Fibroblast of lung (primary cell): ENCODE data around the gene ACACB. TPM values are rescaled to one million over a fixed set of nuclear protein-coding genes. Genes with fewer than 3 reads are reported as not detected.

Experiments
- DNase-seq, 2 donors: peaks; one replicate each; pipeline versions ENCODE4 v3.0.0 to v3.0.0-alpha.2; 2010; ENCODE audit warnings: low read depth in 2 of 2
- H2AFZ ChIP-seq: 2 replicates; pipeline ENCODE4 v1.5.1; 2012; ENCODE audit warnings: low read length, control low read depth, inconsistent platforms
- H3K27ac ChIP-seq: 2 replicates; pipeline ENCODE4 v1.5.1; 2011; ENCODE audit warnings: low read length, control low read depth; ENCODE audit not compliant: insufficient read depth
- H3K27me3 ChIP-seq: 2 replicates; pipeline ENCODE4 v1.5.1; 2011; ENCODE audit warnings: mild to moderate bottlenecking, low read length; ENCODE audit not compliant: control insufficient read depth, insufficient read depth
- H3K36me3 ChIP-seq: 2 replicates; pipeline ENCODE4 v1.5.1; 2011; ENCODE audit warnings: low read length; ENCODE audit not compliant: control insufficient read depth, insufficient read depth
- H3K4me1 ChIP-seq: 2 replicates; pipeline ENCODE4 v1.5.1; 2011; ENCODE audit warnings: low read length; ENCODE audit not compliant: control insufficient read depth, insufficient read depth; ENCODE audit errors: extremely low read depth
- H3K4me2 ChIP-seq: 2 replicates; pipeline ENCODE4 v1.5.1; 2011; ENCODE audit warnings: low read length, control low read depth; ENCODE audit not compliant: insufficient read depth; ENCODE audit errors: extremely low read depth
- H3K4me3 ChIP-seq, 4 experiments: fragments of 200-600 bp in 1 of 4; sonication (generic) in 1 of 4; replicated peaks in 1 of 4; 2 replicates each; pipeline ENCODE4 v1.5.1; 2011 to 2016; ENCODE audit warnings: low read length in 4 of 4, low read depth in 3 of 4, mild to moderate bottlenecking in 3 of 4, control low read depth in 2 of 4, inconsistent platforms in 1 of 4, mixed read lengths in 1 of 4; ENCODE audit not compliant: insufficient read depth in 1 of 4; ENCODE audit errors: control extremely low read depth in 1 of 4
- H3K79me2 ChIP-seq: 2 replicates; pipeline ENCODE4 v1.5.1; 2012; ENCODE audit warnings: mild to moderate bottlenecking, low read length, inconsistent platforms; ENCODE audit not compliant: control insufficient read depth, insufficient read depth
- H3K9ac ChIP-seq: 2 replicates; pipeline ENCODE4 v1.5.1; 2011; ENCODE audit warnings: mild to moderate bottlenecking, low read length, control low read depth; ENCODE audit not compliant: insufficient read depth
- H3K9me3 ChIP-seq: 2 replicates; pipeline ENCODE4 v1.5.1; 2012; ENCODE audit warnings: low read depth, low read length; ENCODE audit not compliant: control insufficient read depth, insufficient read depth
- H4K20me1 ChIP-seq: 2 replicates; pipeline ENCODE4 v1.5.1; 2011; ENCODE audit warnings: low read length; ENCODE audit not compliant: control insufficient read depth, insufficient read depth; ENCODE audit errors: extremely low read depth
- CTCF ChIP-seq, 2 donors: IDR thresholded peaks in 1 of 2; conservative IDR thresholded peaks in 1 of 2; 1 replicate in 1 of 2; 2 replicates in 1 of 2; pipeline ENCODE4 v1.5.1; 2011 to 2012; ENCODE audit warnings: low read length in 2 of 2, control low read depth in 1 of 2, inconsistent platforms in 1 of 2, low read depth in 1 of 2, mild to moderate bottlenecking in 1 of 2
- EZH2 ChIP-seq: IDR thresholded peaks from 2 replicates; pipeline ENCODE4 v1.5.1; 2012; ENCODE audit warnings: low read length, control low read depth, mild to moderate bottlenecking; ENCODE audit errors: missing control alignments
- polyA plus RNA-seq, 2 donors: library from polyadenylated mRNA; depleted of rRNA in 1 of 2; stranded (reverse) in 1 of 2; unstranded in 1 of 2; fragments of >200 nt; gene quantifications; 2 replicates each; pipeline ENCODE4 v1.2.1, GENCODE V29; 2011 to 2012; ENCODE audit warnings: missing spikeins in 1 of 2
- total RNA-seq: library from RNA; depleted of rRNA; stranded (reverse); fragments of >200 nt; gene quantifications from 2 replicates; pipeline ENCODE4 v1.2.1, GENCODE V29; 2014

ACACB gene
- total and polyA plus RNA-seq, 2 donors (not counting 1 experiment from before 2014, with no cell fraction given) = 1.5 to 9.1 TPM

- Histone ChIP-seq H2AFZ (no peak overlapping the region), H3K4me1 (no peaks in the 10 kb centered on the region), H4K20me1 (no peaks in the 10 kb centered on the region), H3K9me3 (no peaks in the 10 kb centered on the region), H3K4me3 (no peak overlapping the region), H3K4me2 (no peak overlapping the region), H3K36me3 (no peaks in the 10 kb centered on the region), H3K9ac (no peak overlapping the region), H3K27ac (no peak overlapping the region), H3K79me2 (no peaks in the 10 kb centered on the region), H3K27me3 (no peaks in the 10 kb centered on the region)
- TF ChIP-seq CTCF (conservative IDR thresholded peaks at IDR 0.05 in 1 of 2, IDR thresholded peaks at IDR 0.05 in 1 of 2; ENCODE audit: low read depth in 1 of 2, low read length in 2 of 2) (no peak), EZH2 (no peak)
- DNase-seq = peak in 1 of 2 donors; percentile 14
Measured at GRCh38 chr12:109165599-109165998, 49.2 kb downstream of the ACACB start.

- Histone ChIP-seq H3K79me2 (no peaks in the 10 kb centered on the region), H2AFZ (no peak overlapping the region), H3K9me3 (no peaks in the 10 kb centered on the region), H3K4me1 (no peaks in the 10 kb centered on the region), H3K36me3 (no peaks in the 10 kb centered on the region), H3K4me2 (no peak overlapping the region), H3K9ac (no peak overlapping the region), H3K27me3 (no peaks in the 10 kb centered on the region), H3K27ac (no peak overlapping the region), H4K20me1 (no peaks in the 10 kb centered on the region), H3K4me3 (no peak overlapping the region)
- no peak for TF ChIP-seq EZH2
- no peak for TF ChIP-seq CTCF (conservative IDR thresholded peaks at IDR 0.05 in 1 of 2, IDR thresholded peaks at IDR 0.05 in 1 of 2; ENCODE audit: low read depth in 1 of 2, low read length in 2 of 2)
- DNase-seq = no peak
Measured at GRCh38 chr12:109166371-109166770, 50.0 kb downstream of the ACACB start.

GRCh38 chr12:109167781-109168180 lies 51.4 kb downstream of the ACACB start:
- no peaks in the 10 kb centered on the region for H3K4me1 ChIP-seq
- H3K36me3 ChIP-seq = no peaks in the 10 kb centered on the region
- TF ChIP-seq CTCF (conservative IDR thresholded peaks at IDR 0.05 in 1 of 2, IDR thresholded peaks at IDR 0.05 in 1 of 2; ENCODE audit: low read depth in 1 of 2, low read length in 2 of 2) (no peak), EZH2 (no peak)
- no peak overlapping the region for H3K4me2 ChIP-seq
- no peak overlapping the region for H2AFZ ChIP-seq
- DNase-seq = no peak
- no peak overlapping the region for H3K4me3 ChIP-seq
- no peaks in the 10 kb centered on the region for H3K9me3 ChIP-seq
- no peaks in the 10 kb centered on the region for H3K27me3 ChIP-seq
- H3K9ac ChIP-seq = no peak overlapping the region
- H3K27ac ChIP-seq = no peak overlapping the region
- H3K79me2 ChIP-seq = no peaks in the 10 kb centered on the region
- no peaks in the 10 kb centered on the region for H4K20me1 ChIP-seq
